Measurements from ENCODE around the gene SYNRG. TPM values are rescaled to one million over a fixed set of nuclear protein-coding genes. Genes with fewer than 3 reads are reported as not detected.

Gene SYNRG
- total RNA-seq, 2 donors from 2014 or later, result 23.6 to 28.6 TPM

- H3K27ac ChIP-seq, result no peak overlapping the region
- H3K4me3 ChIP-seq, result no peak overlapping the region
- H3K4me1 ChIP-seq (ENCODE audit: control insufficient read depth in 1 of 2, low read depth in 2 of 2), result peaks cover 15 to 24% of the 10 kb centered on the region in 2 donors
- TF ChIP-seq CTCF (IDR thresholded peaks at IDR 0.05), result no peak
- H3K27me3 ChIP-seq (replicated peaks; ENCODE audit: insufficient read depth), result no peaks in the 10 kb centered on the region
- ATAC-seq (ENCODE audit: insufficient number of reproducible peaks, low FRiP score, low read depth), result no peak
- no peak for DNase-seq (ENCODE audit: low spot score)
- H3K9me3 ChIP-seq, result no peaks in the 10 kb centered on the region
- no peaks in the 10 kb centered on the region for H3K36me3 ChIP-seq
Measured at GRCh38 chr17:37493249-37494027, 115.8 kb downstream of the SYNRG start.

- H3K27me3 ChIP-seq (replicated peaks; ENCODE audit: insufficient read depth), result no peaks in the 10 kb centered on the region
- no peak overlapping the region for H3K27ac ChIP-seq
- H3K36me3 ChIP-seq, result no peaks in the 10 kb centered on the region
- no peak for ATAC-seq (ENCODE audit: insufficient number of reproducible peaks, low FRiP score, low read depth)
- H3K4me3 ChIP-seq, result no peak overlapping the region
- H3K9me3 ChIP-seq, result no peaks in the 10 kb centered on the region
- no peak for TF ChIP-seq CTCF (IDR thresholded peaks at IDR 0.05)
- no peak for DNase-seq (ENCODE audit: low spot score)
- peaks cover 20 to 30% of the 10 kb centered on the region in 2 donors for H3K4me1 ChIP-seq (ENCODE audit: control insufficient read depth in 1 of 2, low read depth in 2 of 2)
Measured at GRCh38 chr17:37492167-37492566, 117.1 kb downstream of the SYNRG start.

- peak overlapping the region; percentile 54 to 74 for H3K27ac ChIP-seq
- no peak for ATAC-seq (ENCODE audit: insufficient number of reproducible peaks, low FRiP score, low read depth)
- H3K4me3 ChIP-seq, result peak overlapping the region; percentile 99
- H3K4me1 ChIP-seq (ENCODE audit: control insufficient read depth in 1 of 2, low read depth in 2 of 2), result peaks cover 20 to 30% of the 10 kb centered on the region in 2 donors
- no peaks in the 10 kb centered on the region for H3K27me3 ChIP-seq (replicated peaks; ENCODE audit: insufficient read depth)
- TF ChIP-seq CTCF (IDR thresholded peaks at IDR 0.05), result no peak
- no peaks in the 10 kb centered on the region for H3K9me3 ChIP-seq
- no peaks in the 10 kb centered on the region for H3K36me3 ChIP-seq
- no peak for DNase-seq (ENCODE audit: low spot score)
Measured at GRCh38 chr17:37490638-37491614, 118.3 kb downstream of the SYNRG start.

- Histone ChIP-seq H3K9me3 (no peaks in the 10 kb centered on the region), H3K4me3 (peak overlapping the region; percentile 99), H3K27ac (peak overlapping the region; percentile 54 to 74), H3K4me1 (ENCODE audit: control insufficient read depth in 1 of 2, low read depth in 2 of 2) (peaks cover 20 to 30% of the 10 kb centered on the region in 2 donors), H3K36me3 (no peaks in the 10 kb centered on the region), H3K27me3 (replicated peaks; ENCODE audit: insufficient read depth) (no peaks in the 10 kb centered on the region)
- ATAC-seq (ENCODE audit: insufficient number of reproducible peaks, low FRiP score, low read depth) (no peak), DNase-seq (ENCODE audit: low spot score) (no peak)
- TF ChIP-seq CTCF (IDR thresholded peaks at IDR 0.05), result no peak
Measured at GRCh38 chr17:37490022-37490587, 119.1 kb downstream of the SYNRG start.
